ENCODE data around the gene AMPD2. TPM values are rescaled to one million over a fixed set of nuclear protein-coding genes. Genes with fewer than 3 reads are reported as not detected.

AMPD2 gene
- total and polyA plus RNA-seq, 7 donors = 4.2 to 13.9 (median 8.5) TPM

- Histone ChIP-seq H3K4me3 (no peak overlapping the region), H3K27ac (no peak overlapping the region), H3K27me3 (ENCODE audit: insufficient read depth in 3 of 3, low read length in 2 of 3) (peaks cover 0 to 1% (median 0%) of the 10 kb centered on the region in 3 donors), H3K36me3 (ENCODE audit: insufficient read depth in 1 of 2, low read depth in 1 of 2) (peaks cover 0 to 38% of the 10 kb centered on the region in 2 donors), H3K9me3 (no peaks in the 10 kb centered on the region), H3K4me1 (no peaks in the 10 kb centered on the region)
- no peak for TF ChIP-seq CTCF (IDR thresholded peaks at IDR 0.05)
- DNase-seq (no peak), ATAC-seq (no peak)
- WGBS, 3 donors = 89 to 93% (median 92%) methylated on average over 23 of the region's 23 CpGs
- intact Hi-C loops (cut with DNase I) = no loop called here
Measured at GRCh38 chr1:109627692-109628399, 8.2 kb downstream of the AMPD2 start.

GRCh38 chr1:109628540-109629321 lies 9.1 kb downstream of the AMPD2 start:
- Histone ChIP-seq H3K9me3 (no peaks in the 10 kb centered on the region), H3K27ac (no peak overlapping the region), H3K36me3 (ENCODE audit: insufficient read depth in 1 of 2, low read depth in 1 of 2) (peaks cover 0 to 38% of the 10 kb centered on the region in 2 donors), H3K4me1 (no peaks in the 10 kb centered on the region), H3K4me3 (no peak overlapping the region), H3K27me3 (ENCODE audit: insufficient read depth in 3 of 3, low read length in 2 of 3) (peaks cover 0 to 1% (median 0%) of the 10 kb centered on the region in 3 donors)
- ATAC-seq (no peak), DNase-seq (no peak)
- intact Hi-C loops (cut with DNase I) = no loop called here
- TF ChIP-seq CTCF (IDR thresholded peaks at IDR 0.05) = no peak
- 89 to 94% (median 92%) methylated on average over 21 to 23 of the region's 23 CpGs for WGBS, 3 donors

GRCh38 chr1:109629372-109630030 lies 9.9 kb downstream of the AMPD2 start:
- WGBS, 3 donors = 89 to 94% (median 94%) methylated on average over 10 of the region's 10 CpGs
- Histone ChIP-seq H3K27ac (no peak overlapping the region), H3K36me3 (ENCODE audit: insufficient read depth in 1 of 2, low read depth in 1 of 2) (peaks cover 0 to 38% of the 10 kb centered on the region in 2 donors), H3K4me1 (no peaks in the 10 kb centered on the region), H3K9me3 (no peaks in the 10 kb centered on the region), H3K4me3 (no peak overlapping the region), H3K27me3 (ENCODE audit: insufficient read depth in 3 of 3, low read length in 2 of 3) (no peaks in the 10 kb centered on the region)
- intact Hi-C loops (cut with DNase I) = loop anchor here in 1 of 2 donors (5.0 kb wide), 1 partner anchor 82 kb away; the partner anchor contains the start of gene GNAI3
- TF ChIP-seq CTCF (IDR thresholded peaks at IDR 0.05) = no peak
- DNase-seq = no peak
- ATAC-seq = no peak

GRCh38 chr1:109630081-109630897 lies 10.7 kb downstream of the AMPD2 start:
- H3K36me3 ChIP-seq (ENCODE audit: insufficient read depth in 1 of 2, low read depth in 1 of 2) = peaks cover 0 to 38% of the 10 kb centered on the region in 2 donors
- DNase-seq = no peak
- H3K27me3 ChIP-seq (ENCODE audit: insufficient read depth in 3 of 3, low read length in 2 of 3) = no peaks in the 10 kb centered on the region
- no peak overlapping the region for H3K27ac ChIP-seq
- ATAC-seq = peak in 1 of 4 donors; percentile 38
- intact Hi-C loops (cut with DNase I) = loop anchor here in 1 of 2 donors (5.0 kb wide), 1 partner anchor 83 kb away; the partner anchor contains the start of gene GNAI3
- WGBS, 3 donors = 80 to 83% (median 83%) methylated on average over 26 to 30 of the region's 30 CpGs
- H3K9me3 ChIP-seq = no peaks in the 10 kb centered on the region
- H3K4me3 ChIP-seq = no peak overlapping the region
- no peak for TF ChIP-seq CTCF (IDR thresholded peaks at IDR 0.05)
- no peaks in the 10 kb centered on the region for H3K4me1 ChIP-seq

Measured in psoas muscle (tissue), 8 donors.